Mesodermal cell (in vitro differentiated cells): ENCODE measurements around the gene NR5A2.

Experiments used
- H3K27ac ChIP-seq: 2 replicates; pipeline ENCODE4 v1.7.0; 2013; ENCODE audit warnings: mild to moderate bottlenecking, low read depth, low read length, moderate library complexity; ENCODE audit not compliant: severe bottlenecking
- H3K36me3 ChIP-seq: 2 replicates; pipeline ENCODE4 v1.7.1; 2013; ENCODE audit warnings: mild to moderate bottlenecking, low read length, moderate library complexity; ENCODE audit not compliant: control insufficient read depth, insufficient read depth
- H3K4me1 ChIP-seq: one replicate; pipeline ENCODE4 v1.7.1; 2013; ENCODE audit warnings: mild to moderate bottlenecking, low read length; ENCODE audit not compliant: insufficient read depth, control insufficient read depth, poor library complexity, severe bottlenecking
- H3K4me3 ChIP-seq: 2 replicates; pipeline ENCODE4 v1.7.0; 2013; ENCODE audit warnings: low read length, control low read depth, mild to moderate bottlenecking; ENCODE audit not compliant: insufficient read depth, poor library complexity, severe bottlenecking; ENCODE audit errors: extremely low read depth
- H3K9me3 ChIP-seq: 2 replicates; pipeline ENCODE4 v1.7.1; 2013; ENCODE audit warnings: mild to moderate bottlenecking, low read length, moderate library complexity; ENCODE audit not compliant: control insufficient read depth
- WGBS, 2 experiments: methylation state at CpG; one replicate each; pipeline ENCODE4 v1.1.5; 2013; ENCODE audit warnings: missing lambda C conversion rate in 2 of 2; ENCODE audit not compliant: insufficient coverage in 2 of 2; 5-methylcytosine and 5-hydroxymethylcytosine counted together

The NR5A2 gene

DNA sequence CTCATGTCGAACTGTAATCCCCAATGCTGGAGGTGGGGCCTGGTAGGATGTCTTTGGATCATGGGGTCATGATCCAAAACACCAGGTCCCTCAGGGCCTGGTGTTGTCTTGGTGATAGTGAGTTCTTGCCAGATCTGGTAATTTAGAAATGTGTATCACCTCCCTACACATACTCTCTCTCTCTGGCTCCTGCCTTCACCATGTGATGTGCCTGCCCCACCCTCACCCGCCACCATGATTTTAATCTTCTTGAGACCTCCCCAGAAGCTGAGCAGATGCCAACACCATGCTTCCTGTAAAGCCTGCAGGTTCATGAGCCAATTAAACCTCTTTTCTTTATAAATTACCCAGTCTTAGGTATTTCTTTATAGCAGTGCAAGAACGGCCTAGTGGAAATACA, 136.4 kb downstream of the NR5A2 start:
- 86 to 93% methylated on average over 2 to 3 of the region's 3 CpGs for WGBS, 2 experiments
- Histone ChIP-seq H3K4me3 (no peak overlapping the region), H3K27ac (no peak overlapping the region), H3K9me3 (no peaks in the 10 kb centered on the region), H3K4me1 (no peaks in the 10 kb centered on the region), H3K36me3 (no peaks in the 10 kb centered on the region)

DNA sequence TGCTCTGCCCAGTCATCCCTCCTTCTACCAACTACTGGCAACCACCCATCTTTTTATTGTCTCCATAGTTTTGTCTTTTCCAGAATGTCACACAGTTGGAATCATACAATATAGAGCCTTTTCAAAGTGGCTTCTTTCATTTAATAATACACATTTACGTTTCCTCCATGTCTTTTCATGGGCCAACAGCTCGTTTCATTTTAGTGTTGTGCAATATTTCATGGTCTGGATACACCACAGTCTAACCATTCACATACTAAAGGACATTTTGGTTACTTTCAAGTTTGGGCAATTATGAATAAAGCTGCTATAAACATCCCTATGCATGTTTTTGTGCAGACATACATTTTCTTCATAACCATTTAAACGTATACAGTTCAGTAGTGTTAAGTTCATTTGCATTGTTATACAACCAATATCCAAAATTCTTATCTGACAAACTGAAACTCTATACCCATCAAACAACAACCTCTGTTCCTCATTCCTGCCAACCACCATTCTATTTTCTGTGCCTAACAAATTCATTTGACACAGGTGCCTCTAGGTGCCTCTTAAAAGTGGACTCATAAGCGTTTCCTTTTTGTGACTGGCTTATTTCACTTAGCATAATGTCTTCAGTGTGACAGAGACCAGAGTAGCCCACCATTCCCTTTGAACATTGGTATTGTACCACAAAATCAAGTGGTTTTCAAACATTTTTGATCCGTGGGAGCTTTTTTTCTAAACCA, 138.1 kb downstream of the NR5A2 start:
- no peaks in the 10 kb centered on the region for H3K9me3 ChIP-seq
- no peaks in the 10 kb centered on the region for H3K4me1 ChIP-seq
- no peak overlapping the region for H3K27ac ChIP-seq
- H3K4me3 ChIP-seq, result no peak overlapping the region
- no peaks in the 10 kb centered on the region for H3K36me3 ChIP-seq
- WGBS, 2 experiments, result 96 to 100% methylated on average over 2 to 3 of the region's 5 CpGs

DNA sequence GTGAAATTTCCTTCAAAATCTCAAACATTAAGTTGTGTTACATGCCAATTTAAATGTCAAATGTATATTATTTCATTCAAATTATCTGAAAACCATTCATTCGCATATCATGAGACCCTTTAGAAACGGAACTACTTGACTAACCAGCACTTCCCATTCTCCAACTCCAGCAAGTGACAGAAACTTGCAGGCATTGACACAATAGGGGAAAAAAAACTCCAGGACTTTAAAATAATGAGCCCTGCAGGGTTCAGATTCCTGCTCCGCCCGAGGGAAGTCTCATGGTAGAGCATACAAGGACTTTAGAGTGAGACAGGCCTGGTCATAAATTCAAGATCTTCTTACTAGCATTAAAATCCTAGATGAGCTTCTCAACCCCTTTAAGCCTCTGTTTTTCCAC, 138.9 kb downstream of the NR5A2 start:
- H3K4me1 ChIP-seq, result no peaks in the 10 kb centered on the region
- H3K36me3 ChIP-seq, result no peaks in the 10 kb centered on the region
- H3K9me3 ChIP-seq, result no peaks in the 10 kb centered on the region
- WGBS, 2 experiments, result 80 to 90% methylated on average over 1 to 2 of the region's 4 CpGs
- no peak overlapping the region for H3K27ac ChIP-seq
- H3K4me3 ChIP-seq, result no peak overlapping the region

DNA sequence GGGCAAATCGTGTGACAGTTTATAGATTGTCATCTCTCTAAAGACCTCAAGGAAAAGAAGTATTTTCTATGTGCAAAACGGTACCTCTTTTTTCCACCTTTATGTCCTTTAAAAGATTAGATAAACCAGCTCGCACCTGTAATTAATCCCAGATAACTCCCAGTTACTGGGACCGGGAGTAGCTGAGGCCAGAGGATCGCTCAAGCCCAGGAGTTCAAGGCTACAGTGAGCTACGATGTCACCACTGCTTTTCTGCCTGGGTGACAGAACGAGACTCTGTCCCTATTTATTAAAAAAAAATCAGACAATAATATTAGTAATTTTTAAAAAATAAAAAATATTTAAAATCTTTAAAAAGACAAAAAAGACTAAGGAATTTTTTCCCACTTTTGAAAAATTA, 141.4 kb downstream of the NR5A2 start:
- 80 to 94% methylated on average over 4 of the region's 7 CpGs for WGBS, 2 experiments
- Histone ChIP-seq H3K9me3 (no peaks in the 10 kb centered on the region), H3K36me3 (no peaks in the 10 kb centered on the region), H3K4me1 (peaks cover 6% of the 10 kb centered on the region), H3K27ac (no peak overlapping the region), H3K4me3 (no peak overlapping the region)

DNA sequence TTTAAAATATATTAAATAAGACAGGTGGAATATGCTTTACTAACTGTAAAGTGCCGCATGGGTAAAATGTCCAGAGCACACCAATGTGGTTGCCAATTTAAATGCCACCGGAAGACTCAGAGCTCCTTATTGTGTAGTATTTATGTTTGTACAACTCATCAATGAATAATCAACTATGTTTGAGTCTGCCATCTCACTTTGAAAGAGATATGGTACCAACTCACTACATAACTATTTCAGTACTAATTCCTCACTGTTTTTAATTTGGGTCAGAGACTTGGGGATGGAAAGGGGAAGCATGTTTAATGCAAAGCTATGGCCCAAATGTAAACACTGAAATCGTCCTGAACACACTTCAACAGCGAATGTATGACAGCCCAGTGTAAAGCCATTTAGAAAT, 144.8 kb downstream of the NR5A2 start:
- no CpG with 5 or more reads among the region's 4 CpGs for WGBS, 2 experiments
- Histone ChIP-seq H3K27ac (no peak overlapping the region), H3K4me1 (peaks cover 6% of the 10 kb centered on the region), H3K36me3 (no peaks in the 10 kb centered on the region), H3K9me3 (no peaks in the 10 kb centered on the region), H3K4me3 (no peak overlapping the region)

DNA sequence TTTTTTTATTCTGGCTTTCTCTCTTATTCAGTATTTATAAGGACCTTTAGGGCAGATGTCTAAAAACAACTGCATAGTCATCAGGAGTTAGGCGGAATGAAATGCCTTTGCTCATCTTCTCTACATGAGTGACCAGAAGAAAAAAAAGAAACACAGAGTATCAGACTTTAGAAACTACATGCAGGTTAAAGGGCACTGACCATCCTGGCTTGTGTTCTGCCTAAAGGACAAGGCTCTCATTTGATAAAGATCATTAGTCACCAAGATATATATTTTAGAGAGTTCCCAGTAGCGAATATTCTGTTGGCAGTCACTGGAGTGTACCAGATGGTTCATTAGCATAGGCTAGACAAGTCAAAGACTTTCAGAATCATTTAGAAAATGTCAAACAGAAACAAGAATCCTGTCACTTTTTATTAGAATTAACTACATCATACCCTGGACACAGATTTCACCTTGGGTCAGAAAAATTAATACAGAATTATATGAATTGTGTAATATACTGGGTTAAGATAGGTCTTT, 145.6 kb downstream of the NR5A2 start:
- H3K4me1 ChIP-seq, result peaks cover 6% of the 10 kb centered on the region
- H3K36me3 ChIP-seq, result no peaks in the 10 kb centered on the region
- no peak overlapping the region for H3K27ac ChIP-seq
- 100% methylated on average over 1 of the region's 2 CpGs; no CpG with 5 or more reads in 1 of the 2 experiments for WGBS, 2 experiments
- no peak overlapping the region for H3K4me3 ChIP-seq
- H3K9me3 ChIP-seq, result no peaks in the 10 kb centered on the region

DNA sequence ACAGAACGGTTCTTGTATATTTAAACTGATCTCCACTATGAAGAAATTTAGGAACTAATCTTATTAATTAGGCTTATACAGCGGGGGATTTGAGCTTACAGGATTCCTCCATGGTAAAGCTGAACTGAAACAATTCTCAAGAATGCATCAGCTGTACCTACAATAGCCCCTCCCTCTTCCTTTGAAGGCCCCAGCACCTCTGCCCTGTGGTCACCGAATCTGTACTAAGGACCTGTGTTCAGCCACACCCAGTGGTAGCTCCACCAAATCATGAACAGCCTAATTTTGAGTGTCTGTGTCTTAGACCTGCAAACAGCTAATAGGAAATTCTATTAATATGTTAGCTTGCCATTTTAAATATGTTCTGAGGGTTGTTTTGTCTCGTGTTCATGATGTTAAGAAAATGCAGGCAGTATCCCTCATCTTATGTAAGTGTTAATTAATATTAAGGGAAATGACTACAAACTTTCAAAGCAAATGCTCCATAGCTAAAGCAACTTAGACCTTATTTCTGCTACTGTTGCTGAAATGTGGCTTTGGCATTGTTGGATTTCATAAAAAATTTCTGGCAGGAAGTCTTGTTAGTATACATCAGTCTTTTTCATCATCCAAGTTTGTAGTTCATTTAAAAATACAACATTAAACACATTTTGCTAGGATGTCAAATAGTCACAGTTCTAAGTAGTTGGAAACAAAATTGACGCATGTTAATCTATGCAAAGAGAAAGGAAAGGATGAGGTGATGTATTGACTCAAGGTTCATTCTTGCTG, 147.2 kb downstream of the NR5A2 start:
- Histone ChIP-seq H3K4me1 (peaks cover 6% of the 10 kb centered on the region), H3K27ac (no peak overlapping the region), H3K9me3 (no peaks in the 10 kb centered on the region), H3K36me3 (no peaks in the 10 kb centered on the region), H3K4me3 (no peak overlapping the region)
- 91 to 96% methylated on average over 3 to 4 of the region's 5 CpGs for WGBS, 2 experiments

DNA sequence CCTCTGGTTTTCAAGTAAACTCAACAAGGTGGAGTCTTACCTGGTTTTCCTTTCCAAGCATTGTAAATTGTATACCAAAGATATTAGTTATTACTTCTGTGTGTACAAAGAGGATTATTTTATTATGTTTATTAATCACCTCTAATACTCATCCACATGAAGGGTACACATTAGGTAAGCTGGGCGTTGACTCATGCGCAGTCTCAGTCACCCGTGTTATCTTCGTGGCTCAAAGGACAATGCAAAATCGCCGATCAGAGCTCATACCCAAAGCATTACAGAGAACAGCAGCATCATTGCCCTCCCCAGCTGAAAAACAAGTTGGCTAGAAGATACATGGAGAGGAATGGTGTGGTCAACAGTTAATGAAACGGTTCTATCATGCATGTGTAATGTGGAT, 148.7 kb downstream of the NR5A2 start:
- 10 to 73% methylated on average over 2 to 6 of the region's 7 CpGs for WGBS, 2 experiments
- Histone ChIP-seq H3K4me1 (peaks cover 6% of the 10 kb centered on the region), H3K4me3 (no peak overlapping the region), H3K9me3 (no peaks in the 10 kb centered on the region), H3K36me3 (no peaks in the 10 kb centered on the region), H3K27ac (no peak overlapping the region)

DNA sequence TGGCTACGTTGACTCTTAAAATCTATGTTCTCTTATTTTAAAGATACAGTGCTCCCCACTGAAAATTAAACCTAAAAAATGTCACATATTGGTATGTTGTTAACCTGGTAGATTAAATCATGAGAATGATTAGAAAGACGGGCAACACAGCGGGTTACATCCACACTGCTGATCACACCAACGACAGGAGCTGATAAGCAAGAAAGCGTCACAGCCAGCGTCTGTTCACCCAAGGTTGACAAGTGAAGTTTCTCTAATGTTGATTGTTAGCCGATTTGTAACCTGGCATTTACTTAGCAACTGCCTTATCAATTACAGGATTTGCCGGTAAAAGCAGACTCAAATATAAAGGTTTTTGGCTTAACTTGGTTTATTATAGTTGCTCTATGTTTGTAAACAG, 149.3 kb downstream of the NR5A2 start:
- Histone ChIP-seq H3K4me3 (no peak overlapping the region), H3K9me3 (no peaks in the 10 kb centered on the region), H3K27ac (no peak overlapping the region), H3K4me1 (peaks cover 6% of the 10 kb centered on the region), H3K36me3 (no peaks in the 10 kb centered on the region)
- 72 to 87% methylated on average over 5 to 7 of the region's 8 CpGs for WGBS, 2 experiments

DNA sequence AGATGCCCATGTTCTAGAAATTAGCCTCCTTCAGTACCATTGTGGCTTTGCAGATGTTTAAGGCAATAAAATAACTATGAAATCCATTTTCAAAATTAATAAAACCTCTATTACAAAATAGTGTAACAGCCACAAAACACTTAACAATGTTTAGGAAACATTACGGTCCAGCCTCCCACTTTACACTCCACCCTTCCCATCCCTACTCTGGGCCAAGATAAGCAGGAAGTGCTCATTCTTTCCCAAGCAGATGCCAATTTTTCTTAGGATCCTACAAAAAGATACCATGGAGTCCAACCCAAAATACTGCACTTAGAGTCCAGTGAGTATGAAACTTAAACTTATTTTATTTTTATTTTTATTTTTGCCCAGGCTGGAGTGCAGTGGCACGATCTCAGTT, 150.8 kb downstream of the NR5A2 start:
- WGBS, 2 experiments, result 85 to 100% methylated on average over 1 of the region's 2 CpGs
- H3K9me3 ChIP-seq, result no peaks in the 10 kb centered on the region
- H3K4me3 ChIP-seq, result no peak overlapping the region
- H3K27ac ChIP-seq, result no peak overlapping the region
- no peaks in the 10 kb centered on the region for H3K36me3 ChIP-seq
- no peaks in the 10 kb centered on the region for H3K4me1 ChIP-seq
